Stomach (tissue), 9 donors: ENCODE results near the gene SH3RF2. TPM values are rescaled to one million over a fixed set of nuclear protein-coding genes. Genes with fewer than 3 reads are reported as not detected.

Experiments used
- DNase-seq, 2 donors: peaks; one replicate each; pipeline versions ENCODE4 v3.0.0 to v3.0.0-alpha.2; 2013 to 2019
- H3K27ac ChIP-seq, 5 donors: fragments of 200-600 bp in 4 of 5; sonication (generic) in 4 of 5; one replicate each; pipeline ENCODE4 v1.5.1; 2013 to 2019; ENCODE audit warnings: mild to moderate bottlenecking in 1 of 5, moderate library complexity in 1 of 5
- H3K27me3 ChIP-seq, 3 donors: fragments of 200-600 bp; sonication (generic); one replicate each; pipeline ENCODE4 v1.5.1; 2017 to 2019; ENCODE audit warnings: mixed run types in 1 of 3
- H3K36me3 ChIP-seq, 4 donors: fragments of 200-600 bp; sonication (generic); 1 replicate in 3 of 4; 2 replicates in 1 of 4; pipeline ENCODE4 v1.5.1; 2016 to 2019
- H3K4me1 ChIP-seq, 4 donors: fragments of 200-600 bp; sonication (generic); one replicate each; pipeline ENCODE4 v1.5.1; 2016 to 2019
- H3K4me3 ChIP-seq, 4 donors: fragments of 200-600 bp; sonication (generic) in 3 of 4; one replicate each; pipeline ENCODE4 v1.5.1; 2016 to 2019; ENCODE audit warnings: mild to moderate bottlenecking in 1 of 4
- H3K9me3 ChIP-seq, 4 donors: fragments of 200-600 bp; sonication (generic); one replicate each; pipeline ENCODE4 v1.5.1; 2016 to 2019
- CTCF ChIP-seq, 7 experiments: fragments of 450-650 bp in 4 of 7; fragments of 200-600 bp in 3 of 7; sonication (generic) in 3 of 7; IDR thresholded peaks; one replicate each; pipeline ENCODE4 v1.5.1; 2016 to 2019; ENCODE audit warnings: antibody characterized with exemption in 7 of 7, control low read depth in 2 of 7, mild to moderate bottlenecking in 1 of 7
- EP300 ChIP-seq: sonication (generic); formaldehyde crosslinking; IDR thresholded peaks from one replicate; pipeline ENCODE4 v1.6.1; 2017; ENCODE audit warnings: antibody characterized with exemption
- POLR2A ChIP-seq, 4 donors: fragments of 450-650 bp; IDR thresholded peaks; one replicate each; pipeline ENCODE4 v1.6.1; 2016; ENCODE audit warnings: antibody characterized with exemption in 4 of 4, control low read depth in 2 of 4, mild to moderate bottlenecking in 1 of 4, moderate library complexity in 1 of 4
- POLR2AphosphoS5 ChIP-seq, 3 donors: sonication (generic); formaldehyde crosslinking; IDR thresholded peaks; one replicate each; pipeline ENCODE4 v1.6.1; 2016; ENCODE audit warnings: antibody characterized with exemption in 3 of 3
- whole genome bisulfite sequencing, 5 donors: extraction: QIAGEN DNeasy Blood & Tissue Kit in 3 of 5; methylation state at CpG; one replicate each; pipeline versions ENCODE4 v1.1.5 to v1.1.7; 2013 to 2018; 5-methylcytosine and 5-hydroxymethylcytosine counted together
- intact Hi-C: fragments of 100-400 bp; cut with DNase I; formaldehyde crosslinking; loops from one replicate; pipeline ENCODE4 v1.15.1; 2023; ENCODE audit warnings: low total_unique reads
- polyA plus RNA-seq, 3 donors: library from polyadenylated mRNA; stranded (reverse); fragments of 200-250 nt; gene quantifications; one replicate each; pipeline ENCODE4 v1.2.3, GENCODE V29; 2013
- total RNA-seq, 5 donors: library from RNA; depleted of rRNA; stranded (reverse); fragments of >200 nt; gene quantifications; one replicate each; pipeline versions ENCODE4 v1.1.0 to v1.2.3, GENCODE V29; 2014 to 2016
- donor health status: healthy with polysubstance abuse.
- donor health status: Bipolar disorder and iron deficiency.
- donor health status: healthy.

SH3RF2 gene
- total and polyA plus RNA-seq, 8 donors: 20.8 to 62.0 (median 40.7) TPM

GRCh38 chr5:146070746-146071145, 134.4 kb downstream of the SH3RF2 start:
- H3K27me3 ChIP-seq: no peaks in the 10 kb centered on the region
- no peaks in the 10 kb centered on the region for H3K4me1 ChIP-seq
- H3K9me3 ChIP-seq: no peaks in the 10 kb centered on the region
- TF ChIP-seq POLR2A (IDR thresholded peaks at IDR 0.05): no peak
- TF ChIP-seq EP300: no peak
- TF ChIP-seq POLR2AphosphoS5 (IDR thresholded peaks at IDR 0.05): no peak
- TF ChIP-seq CTCF (IDR thresholded peaks at IDR 0.05): no peak
- no peak overlapping the region for H3K4me3 ChIP-seq
- no peak overlapping the region for H3K27ac ChIP-seq
- H3K36me3 ChIP-seq: peaks cover 0 to 11% (median 3%) of the 10 kb centered on the region in 4 donors
- intact Hi-C loops: no loop called here
- no peak for DNase-seq
- 78 to 94% (median 84%) methylated on average over 3 of the region's 3 CpGs for WGBS, 5 donors

GRCh38 chr5:146071171-146071570, 134.8 kb downstream of the SH3RF2 start:
- no peak overlapping the region for H3K27ac ChIP-seq

GRCh38 chr5:146072595-146072994, 136.2 kb downstream of the SH3RF2 start:
- no peak for DNase-seq
- Histone ChIP-seq H3K9me3 (no peaks in the 10 kb centered on the region), H3K36me3 (peaks cover 0 to 4% (median 0%) of the 10 kb centered on the region in 4 donors), H3K27me3 (no peaks in the 10 kb centered on the region), H3K4me3 (no peak overlapping the region), H3K4me1 (no peaks in the 10 kb centered on the region), H3K27ac (no peak overlapping the region)
- 73 to 91% (median 85%) methylated on average over 2 of the region's 2 CpGs for WGBS, 5 donors
- intact Hi-C loops: no loop called here
- TF ChIP-seq POLR2AphosphoS5 (IDR thresholded peaks at IDR 0.05) (no peak), POLR2A (IDR thresholded peaks at IDR 0.05) (no peak), EP300 (no peak), CTCF (IDR thresholded peaks at IDR 0.05) (no peak)

More at GRCh38 chr5:146071171-146071570, 134.8 kb downstream of the SH3RF2 start:
- no peak for TF ChIP-seq EP300
- TF ChIP-seq POLR2AphosphoS5 (IDR thresholded peaks at IDR 0.05): no peak
- TF ChIP-seq POLR2A (IDR thresholded peaks at IDR 0.05): no peak
- TF ChIP-seq CTCF (IDR thresholded peaks at IDR 0.05): no peak
- H3K9me3 ChIP-seq: no peaks in the 10 kb centered on the region
- no peak overlapping the region for H3K4me3 ChIP-seq
- H3K36me3 ChIP-seq: peaks cover 0 to 7% (median under 1%) of the 10 kb centered on the region in 4 donors
- WGBS, 5 donors: 63 to 73% (median 68%) methylated on average over 4 of the region's 4 CpGs
- DNase-seq: no peak
- no peaks in the 10 kb centered on the region for H3K4me1 ChIP-seq
- no peaks in the 10 kb centered on the region for H3K27me3 ChIP-seq
- intact Hi-C loops: no loop called here

GRCh38 chr5:146073239-146073900, 137.0 kb downstream of the SH3RF2 start:
- no peaks in the 10 kb centered on the region for H3K4me1 ChIP-seq
- no peak overlapping the region for H3K4me3 ChIP-seq
- intact Hi-C loops: no loop called here
- DNase-seq: no peak
- no peaks in the 10 kb centered on the region for H3K9me3 ChIP-seq
- TF ChIP-seq POLR2AphosphoS5 (IDR thresholded peaks at IDR 0.05): no peak
- TF ChIP-seq POLR2A (IDR thresholded peaks at IDR 0.05): no peak
- no peak for TF ChIP-seq CTCF (IDR thresholded peaks at IDR 0.05)
- no peak for TF ChIP-seq EP300
- no peak overlapping the region for H3K27ac ChIP-seq
- peaks cover 0 to under 1% (median 0%) of the 10 kb centered on the region in 4 donors for H3K36me3 ChIP-seq
- 33 to 58% (median 56%) methylated on average over 9 of the region's 9 CpGs for WGBS, 5 donors
- no peaks in the 10 kb centered on the region for H3K27me3 ChIP-seq
